Caco-2 (cell line): Measurements from ENCODE around the gene APLF. TPM values are rescaled to one million over a fixed set of nuclear protein-coding genes. Genes with fewer than 3 reads are reported as not detected.

Experiments
- BruUV-seq: library from RNA; stranded (reverse); fragments of 400-500 nt; replicated peaks from 2 replicates; lab custom pipeline; 2021; lab: Mats Ljungman, UMichigan
- CTCF ChIA-PET: fragments of 300-600 bp; sonication (Branson Sonifier 250); formaldehyde crosslinking; loops from one replicate; lab custom pipeline; 2022; ENCODE audit warnings: antibody characterized with exemption; lab: Charles Lee
- POLR2A ChIA-PET: fragments of 300-600 bp; sonication (Branson Sonifier 250); formaldehyde crosslinking; loops from one replicate; lab custom pipeline; 2022; ENCODE audit warnings: antibody characterized with exemption; lab: Charles Lee
- DNase-seq, 2 experiments: peaks; one replicate each; pipeline versions ENCODE4 v3.0.0 to v3.0.0-alpha.2; 2020 to 2022
- H3K27me3 ChIP-seq: replicated peaks from 2 replicates; pipeline ENCODE4 v1.6.0; 2011; ENCODE audit warnings: low read length; ENCODE audit not compliant: control insufficient read depth, insufficient read depth
- H3K36me3 ChIP-seq: 2 replicates; pipeline ENCODE4 v1.5.1; 2011; ENCODE audit warnings: low read length; ENCODE audit not compliant: control insufficient read depth, insufficient read depth
- H3K4me1 ChIP-seq: fragments of 250-450 bp; sonication (Bioruptor Pico); 2 replicates; pipeline ENCODE4 v1.5.1; 2020; ENCODE audit warnings: mild to moderate bottlenecking
- H3K4me3 ChIP-seq: 2 replicates; pipeline ENCODE4 v1.5.1; 2011; ENCODE audit warnings: low read depth, mild to moderate bottlenecking, control low read depth, low read length
- H3K9me3 ChIP-seq: fragments of 250-450 bp; sonication (Bioruptor Pico); 2 replicates; pipeline ENCODE4 v1.5.1; 2020; ENCODE audit warnings: mild to moderate bottlenecking, moderate library complexity
- H3K27ac Mint-ChIP-seq: one replicate; pipeline ENCODE4 v1.8.0; 2022; ENCODE audit warnings: mixed read lengths; ENCODE audit not compliant: unreplicated experiment
- H3K27me3 Mint-ChIP-seq: one replicate; pipeline ENCODE4 v1.8.0; 2022; ENCODE audit warnings: mixed read lengths; ENCODE audit not compliant: insufficient read depth, unreplicated experiment
- H3K36me3 Mint-ChIP-seq: one replicate; pipeline ENCODE4 v1.8.0; 2022; ENCODE audit warnings: mild to moderate bottlenecking, mixed read lengths; ENCODE audit not compliant: insufficient read depth, unreplicated experiment
- H3K4me1 Mint-ChIP-seq: one replicate; pipeline ENCODE4 v1.8.0; 2022; ENCODE audit warnings: low read depth, mixed read lengths; ENCODE audit not compliant: unreplicated experiment
- H3K4me3 Mint-ChIP-seq: one replicate; pipeline ENCODE4 v1.8.0; 2022; ENCODE audit warnings: mild to moderate bottlenecking, moderate library complexity, mixed read lengths; ENCODE audit not compliant: unreplicated experiment
- H3K9me3 Mint-ChIP-seq: one replicate; pipeline ENCODE4 v1.8.0; 2022; ENCODE audit warnings: mixed read lengths; ENCODE audit not compliant: unreplicated experiment
- intact Hi-C: fragments of 100-400 bp; cut with micrococcal nuclease; formaldehyde crosslinking; loops from one replicate; pipeline ENCODE4 v1.10.0; 2022; ENCODE audit not compliant: unreplicated experiment
- total RNA-seq: library from RNA; stranded (reverse); gene quantifications from 2 replicates; pipeline ENCODE4 v1.2.3, GENCODE V29; 2022
- TF ChIP-seq, protein P1 (sequence below), 2 experiments: fragments of 200-600 bp in 1 of 2; IDR thresholded peaks; 1 replicate in 1 of 2; 2 replicates in 1 of 2; pipeline versions ENCODE4 v1.5.1 to v1.8.0; 2011 to 2022; ENCODE audit warnings: antibody characterized with exemption in 1 of 2, control low read depth in 1 of 2, inconsistent platforms in 1 of 2, low read depth in 1 of 2, low read length in 1 of 2, mild to moderate bottlenecking in 1 of 2, moderate library complexity in 1 of 2; ENCODE audit not compliant: insufficient read depth in 1 of 2, severe bottlenecking in 1 of 2, unreplicated experiment in 1 of 2

APLF gene
- total RNA-seq, 1 experiment from 2014 or later: 3.9 TPM

DNA sequence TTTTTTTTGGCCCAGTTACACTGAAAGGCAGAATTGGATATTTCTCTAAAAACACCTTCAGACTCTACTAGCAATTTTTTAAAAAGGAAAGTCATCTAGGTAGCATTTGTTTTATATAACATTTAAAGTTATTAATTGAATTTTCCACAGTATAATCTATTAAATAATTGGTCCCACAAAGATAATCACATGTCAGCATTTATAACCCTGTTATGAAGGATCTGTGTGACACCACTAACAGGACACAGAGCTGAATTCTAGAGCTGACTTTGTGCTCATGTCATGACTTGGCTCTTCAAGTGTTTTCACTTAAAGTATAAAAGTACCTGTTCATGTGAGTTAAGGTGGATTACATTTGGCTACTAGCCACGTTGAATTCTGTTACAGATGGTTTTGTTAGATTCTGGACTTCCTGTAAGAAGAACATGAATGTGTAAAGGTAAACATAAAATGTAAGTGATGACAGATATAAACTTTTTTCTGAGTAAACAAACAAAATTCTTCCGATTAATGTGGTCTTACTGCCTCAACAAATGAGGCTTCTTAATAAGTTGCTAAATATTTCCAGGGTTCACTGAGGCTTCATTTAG is 106.9 kb downstream of the APLF start:
- H3K36me3 Mint-ChIP-seq: no peaks in the 10 kb centered on the region
- BruUV-seq: no TSS peak
- POLR2A ChIA-PET: no interaction called here
- CTCF ChIA-PET: no interaction called here
- intact Hi-C loops: no loop called here
- H3K36me3 ChIP-seq: no peaks in the 10 kb centered on the region
- H3K27ac Mint-ChIP-seq: no peak overlapping the region
- no peaks in the 10 kb centered on the region for H3K27me3 ChIP-seq
- H3K9me3 ChIP-seq: no peaks in the 10 kb centered on the region
- H3K4me1 ChIP-seq: no peaks in the 10 kb centered on the region
- no peaks in the 10 kb centered on the region for H3K9me3 Mint-ChIP-seq
- no peaks in the 10 kb centered on the region for H3K4me1 Mint-ChIP-seq
- H3K27me3 Mint-ChIP-seq: no peaks in the 10 kb centered on the region
- H3K4me3 ChIP-seq: no peak overlapping the region
- TF ChIP-seq, protein P1, sequence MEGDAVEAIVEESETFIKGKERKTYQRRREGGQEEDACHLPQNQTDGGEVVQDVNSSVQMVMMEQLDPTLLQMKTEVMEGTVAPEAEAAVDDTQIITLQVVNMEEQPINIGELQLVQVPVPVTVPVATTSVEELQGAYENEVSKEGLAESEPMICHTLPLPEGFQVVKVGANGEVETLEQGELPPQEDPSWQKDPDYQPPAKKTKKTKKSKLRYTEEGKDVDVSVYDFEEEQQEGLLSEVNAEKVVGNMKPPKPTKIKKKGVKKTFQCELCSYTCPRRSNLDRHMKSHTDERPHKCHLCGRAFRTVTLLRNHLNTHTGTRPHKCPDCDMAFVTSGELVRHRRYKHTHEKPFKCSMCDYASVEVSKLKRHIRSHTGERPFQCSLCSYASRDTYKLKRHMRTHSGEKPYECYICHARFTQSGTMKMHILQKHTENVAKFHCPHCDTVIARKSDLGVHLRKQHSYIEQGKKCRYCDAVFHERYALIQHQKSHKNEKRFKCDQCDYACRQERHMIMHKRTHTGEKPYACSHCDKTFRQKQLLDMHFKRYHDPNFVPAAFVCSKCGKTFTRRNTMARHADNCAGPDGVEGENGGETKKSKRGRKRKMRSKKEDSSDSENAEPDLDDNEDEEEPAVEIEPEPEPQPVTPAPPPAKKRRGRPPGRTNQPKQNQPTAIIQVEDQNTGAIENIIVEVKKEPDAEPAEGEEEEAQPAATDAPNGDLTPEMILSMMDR (IDR thresholded peaks at IDR 0.05; ENCODE audit: insufficient read depth in 1 of 2, low read depth in 1 of 2, low read length in 1 of 2, severe bottlenecking in 1 of 2, unreplicated experiment in 1 of 2): no peak
- DNase-seq: no peak
- no peak overlapping the region for H3K4me3 Mint-ChIP-seq

DNA sequence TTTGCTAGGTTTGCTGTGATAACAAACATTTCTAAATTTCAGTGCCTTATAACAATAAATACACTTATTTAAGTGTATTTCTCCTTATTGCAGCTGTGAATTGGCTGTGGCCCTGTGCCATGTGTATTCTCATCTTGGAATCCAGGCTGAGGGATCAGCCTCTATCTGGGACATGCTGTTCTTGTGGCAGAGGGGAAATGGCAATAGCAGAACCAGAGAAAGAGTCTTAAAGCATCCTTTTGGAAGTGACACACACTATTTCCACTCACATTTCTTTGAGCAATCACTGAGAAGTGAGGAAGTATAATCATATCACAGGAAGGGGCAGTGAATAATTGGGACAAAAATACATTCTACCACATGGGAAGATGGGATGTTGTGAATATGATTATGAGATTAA is 109.8 kb downstream of the APLF start:
- no peaks in the 10 kb centered on the region for H3K4me1 Mint-ChIP-seq
- no peaks in the 10 kb centered on the region for H3K36me3 Mint-ChIP-seq
- no peaks in the 10 kb centered on the region for H3K9me3 Mint-ChIP-seq
- H3K36me3 ChIP-seq: no peaks in the 10 kb centered on the region
- intact Hi-C loops: no loop called here
- H3K4me3 Mint-ChIP-seq: no peak overlapping the region
- no peaks in the 10 kb centered on the region for H3K9me3 ChIP-seq
- H3K27ac Mint-ChIP-seq: no peak overlapping the region
- CTCF ChIA-PET: no interaction called here
- no peak overlapping the region for H3K4me3 ChIP-seq
- no peaks in the 10 kb centered on the region for H3K4me1 ChIP-seq
- no peaks in the 10 kb centered on the region for H3K27me3 ChIP-seq
- no TSS peak for BruUV-seq
- no peak for DNase-seq
- H3K27me3 Mint-ChIP-seq: no peaks in the 10 kb centered on the region
- TF ChIP-seq, protein P1 (IDR thresholded peaks at IDR 0.05; ENCODE audit: insufficient read depth in 1 of 2, low read depth in 1 of 2, low read length in 1 of 2, severe bottlenecking in 1 of 2, unreplicated experiment in 1 of 2): no peak
- POLR2A ChIA-PET: no interaction called here

DNA sequence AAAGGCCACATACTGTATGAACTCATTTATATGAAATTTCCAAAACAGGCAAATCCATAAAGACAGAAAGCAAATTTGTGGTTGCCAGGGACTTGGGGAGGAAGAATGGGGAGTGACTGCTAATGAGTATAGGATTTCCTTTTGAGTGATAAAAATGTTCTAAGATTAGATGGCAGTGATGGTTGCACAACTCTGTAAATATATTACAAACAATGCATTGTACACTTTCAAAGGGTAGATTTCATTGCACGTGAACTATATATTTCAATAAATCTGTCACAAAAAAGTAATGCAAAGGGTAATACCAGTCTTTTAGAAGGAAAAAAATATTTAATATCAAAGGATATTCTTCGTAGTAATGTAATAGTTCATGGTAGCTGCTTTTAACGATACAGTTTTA is 112.3 kb downstream of the APLF start:
- CTCF ChIA-PET: no interaction called here
- no peaks in the 10 kb centered on the region for H3K4me1 ChIP-seq
- H3K36me3 ChIP-seq: no peaks in the 10 kb centered on the region
- H3K4me1 Mint-ChIP-seq: no peaks in the 10 kb centered on the region
- no peak for DNase-seq
- no TSS peak for BruUV-seq
- TF ChIP-seq, protein P1 (IDR thresholded peaks at IDR 0.05; ENCODE audit: insufficient read depth in 1 of 2, low read depth in 1 of 2, low read length in 1 of 2, severe bottlenecking in 1 of 2, unreplicated experiment in 1 of 2): no peak
- H3K27ac Mint-ChIP-seq: no peak overlapping the region
- POLR2A ChIA-PET: no interaction called here
- H3K36me3 Mint-ChIP-seq: no peaks in the 10 kb centered on the region
- no peak overlapping the region for H3K4me3 ChIP-seq
- no peaks in the 10 kb centered on the region for H3K9me3 Mint-ChIP-seq
- no peaks in the 10 kb centered on the region for H3K27me3 ChIP-seq
- H3K27me3 Mint-ChIP-seq: no peaks in the 10 kb centered on the region
- no peak overlapping the region for H3K4me3 Mint-ChIP-seq
- H3K9me3 ChIP-seq: no peaks in the 10 kb centered on the region
- intact Hi-C loops: no loop called here
